Skin of body (tissue), 2 donors: ENCODE data around the gene IL1RAPL1. TPM values are rescaled to one million over a fixed set of nuclear protein-coding genes. Genes with fewer than 3 reads are reported as not detected.

Source experiments
- DNase-seq: peaks from one replicate; lab custom pipeline; 2025; lab: John Stamatoyannopoulos, UW
- total RNA-seq: library from RNA; depleted of rRNA; stranded (reverse); fragments of >200 nt; gene quantifications from one replicate; pipeline ENCODE4 v1.2.3, GENCODE V29; 2014

IL1RAPL1 gene
- total RNA-seq, 1 donor from 2014 or later = 3.3 TPM

GRCh38 chrX:29744966-29745365 is 1157.7 kb downstream of the IL1RAPL1 start:
- no peak for DNase-seq

- DNase-seq = no peak
These were observed 1159.1 kb downstream of the IL1RAPL1 start for GRCh38 chrX:29746326-29746725.

- no peak for DNase-seq
These were observed 1174.8 kb downstream of the IL1RAPL1 start for GRCh38 chrX:29762006-29762405.

GRCh38 chrX:29775890-29776289 is 1188.6 kb downstream of the IL1RAPL1 start:
- no peak for DNase-seq

- no peak for DNase-seq
These were observed 1200.4 kb downstream of the IL1RAPL1 start for GRCh38 chrX:29787656-29788055.

- no peak for DNase-seq
These were observed 1201.9 kb downstream of the IL1RAPL1 start for GRCh38 chrX:29788991-29789699.

- DNase-seq = no peak
These were observed 1205.1 kb downstream of the IL1RAPL1 start for GRCh38 chrX:29792335-29792734.

- DNase-seq = no peak
These were observed 1209.9 kb downstream of the IL1RAPL1 start for GRCh38 chrX:29797156-29797555.

GRCh38 chrX:29798469-29798868 is 1211.2 kb downstream of the IL1RAPL1 start:
- DNase-seq = no peak

GRCh38 chrX:29813174-29813573 is 1225.9 kb downstream of the IL1RAPL1 start:
- no peak for DNase-seq

GRCh38 chrX:29824176-29824906 is 1237.1 kb downstream of the IL1RAPL1 start:
- DNase-seq = no peak

- DNase-seq = no peak
These were observed 1239.5 kb downstream of the IL1RAPL1 start for GRCh38 chrX:29826742-29827141.

GRCh38 chrX:29834311-29834710 is 1247.1 kb downstream of the IL1RAPL1 start:
- DNase-seq = no peak

- DNase-seq = peak; percentile 2
These were observed 1247.5 kb downstream of the IL1RAPL1 start for GRCh38 chrX:29834764-29835163.

GRCh38 chrX:29841750-29842149 is 1254.5 kb downstream of the IL1RAPL1 start:
- peak; percentile 2 for DNase-seq

GRCh38 chrX:29842552-29842951 is 1255.3 kb downstream of the IL1RAPL1 start:
- no peak for DNase-seq

GRCh38 chrX:29851857-29852605 is 1264.8 kb downstream of the IL1RAPL1 start:
- no peak for DNase-seq

- no peak for DNase-seq
These were observed 1265.5 kb downstream of the IL1RAPL1 start for GRCh38 chrX:29852767-29853166.

GRCh38 chrX:29858714-29859113 is 1271.5 kb downstream of the IL1RAPL1 start:
- no peak for DNase-seq

GRCh38 chrX:29862126-29862677 is 1275.0 kb downstream of the IL1RAPL1 start:
- DNase-seq = no peak

GRCh38 chrX:29867971-29868370 is 1280.7 kb downstream of the IL1RAPL1 start:
- no peak for DNase-seq

- DNase-seq = no peak
These were observed 1282.6 kb downstream of the IL1RAPL1 start for GRCh38 chrX:29869837-29870236.
